Mesenchymal stem cell (in vitro differentiated cells and primary cell): Measurements from ENCODE around the gene AGAP1.

Experiments used
- DNase-seq: peaks from one replicate; pipeline ENCODE4 v3.0.0-alpha.2; 2013
- H2AFZ ChIP-seq: one replicate; pipeline ENCODE4 v1.6.1; 2013; ENCODE audit warnings: low read depth, mild to moderate bottlenecking, control low read depth, inconsistent platforms, low read length, moderate library complexity
- H2AK5ac ChIP-seq: 2 replicates; pipeline ENCODE4 v1.6.1; 2013; ENCODE audit warnings: low read length, moderate library complexity, mild to moderate bottlenecking, inconsistent platforms; ENCODE audit not compliant: severe bottlenecking
- H2BK120ac ChIP-seq: one replicate; pipeline ENCODE4 v1.6.1; 2013; ENCODE audit warnings: low read depth, mild to moderate bottlenecking, inconsistent platforms, low read length, moderate library complexity
- H2BK12ac ChIP-seq, 2 experiments: one replicate each; pipeline ENCODE4 v1.6.1; 2013; ENCODE audit warnings: inconsistent platforms in 2 of 2, low read length in 2 of 2, mild to moderate bottlenecking in 2 of 2, moderate library complexity in 2 of 2, control low read depth in 1 of 2
- H2BK15ac ChIP-seq: one replicate; pipeline ENCODE4 v1.6.1; 2013; ENCODE audit warnings: mild to moderate bottlenecking, low read depth, inconsistent platforms; ENCODE audit not compliant: poor library complexity, severe bottlenecking
- H2BK5ac ChIP-seq: 2 replicates; pipeline ENCODE4 v1.6.1; 2013; ENCODE audit warnings: low read depth, mild to moderate bottlenecking, low read length, control low read depth, inconsistent platforms; ENCODE audit not compliant: poor library complexity, severe bottlenecking
- H3K14ac ChIP-seq, 2 experiments: one replicate each; pipeline ENCODE4 v1.6.1; 2013; ENCODE audit warnings: inconsistent platforms in 2 of 2, low read length in 2 of 2, control low read depth in 1 of 2, mild to moderate bottlenecking in 1 of 2, moderate library complexity in 1 of 2
- H3K18ac ChIP-seq, 2 experiments: one replicate each; pipeline ENCODE4 v1.6.1; 2013; ENCODE audit warnings: inconsistent platforms in 2 of 2, low read length in 2 of 2, control low read depth in 1 of 2, low read depth in 1 of 2, mild to moderate bottlenecking in 1 of 2
- H3K23ac ChIP-seq, 2 experiments: one replicate each; pipeline ENCODE4 v1.6.1; 2013; ENCODE audit warnings: inconsistent platforms in 2 of 2, low read length in 2 of 2, mild to moderate bottlenecking in 2 of 2, moderate library complexity in 2 of 2, control low read depth in 1 of 2
- H3K27ac ChIP-seq: 2 replicates; pipeline ENCODE4 v1.5.1; 2013; ENCODE audit warnings: mild to moderate bottlenecking, moderate library complexity, low read length, control low read depth, inconsistent platforms; ENCODE audit not compliant: poor library complexity, severe bottlenecking
- H3K27me3 ChIP-seq, 2 experiments: 2 replicates each; pipeline versions ENCODE4 v1.6.1 to v1.7.0; 2013; ENCODE audit warnings: low read length in 2 of 2, mild to moderate bottlenecking in 2 of 2, moderate library complexity in 2 of 2, control low read depth in 1 of 2, inconsistent platforms in 1 of 2; ENCODE audit not compliant: control insufficient read depth in 1 of 2, insufficient read depth in 1 of 2
- H3K36me3 ChIP-seq, 2 experiments: 2 replicates each; pipeline versions ENCODE4 v1.6.1 to v1.7.0; 2013; ENCODE audit warnings: low read length in 2 of 2, control low read depth in 1 of 2, inconsistent platforms in 1 of 2, low read depth in 1 of 2, mild to moderate bottlenecking in 1 of 2; ENCODE audit not compliant: insufficient read depth in 2 of 2, control insufficient read depth in 1 of 2
- H3K4ac ChIP-seq, 2 experiments: one replicate each; pipeline ENCODE4 v1.6.1; 2013; ENCODE audit warnings: inconsistent platforms in 2 of 2, low read length in 2 of 2, mild to moderate bottlenecking in 2 of 2, moderate library complexity in 2 of 2, control low read depth in 1 of 2, low read depth in 1 of 2
- H3K4me1 ChIP-seq: 2 replicates; pipeline ENCODE4 v1.6.1; 2013; ENCODE audit warnings: low read depth, low read length, control low read depth; ENCODE audit not compliant: control insufficient read depth, insufficient read depth
- H3K4me2 ChIP-seq: 2 replicates; pipeline ENCODE4 v1.6.1; 2013; ENCODE audit warnings: low read length, mild to moderate bottlenecking, inconsistent platforms; ENCODE audit not compliant: poor library complexity, severe bottlenecking
- H3K4me3 ChIP-seq, 2 experiments: 2 replicates each; pipeline versions ENCODE4 v1.5.1 to v1.7.0; 2013; ENCODE audit warnings: low read length in 2 of 2, mild to moderate bottlenecking in 2 of 2, control low read depth in 1 of 2, low read depth in 1 of 2; ENCODE audit not compliant: insufficient read depth in 1 of 2
- H3K79me1 ChIP-seq: replicated peaks from 2 replicates; pipeline ENCODE4 v1.6.1; 2013; ENCODE audit warnings: mild to moderate bottlenecking, control low read depth, low read length, inconsistent platforms; ENCODE audit not compliant: poor library complexity, severe bottlenecking
- H3K9ac ChIP-seq: 2 replicates; pipeline ENCODE4 v1.7.0; 2013; ENCODE audit warnings: mild to moderate bottlenecking, low read length, moderate library complexity
- H3K9me3 ChIP-seq: 2 replicates; pipeline ENCODE4 v1.7.0; 2013; ENCODE audit warnings: mild to moderate bottlenecking, low read length; ENCODE audit not compliant: control insufficient read depth
- H4K8ac ChIP-seq: one replicate; pipeline ENCODE4 v1.6.1; 2013; ENCODE audit warnings: inconsistent platforms, mild to moderate bottlenecking, low read length, moderate library complexity
- H4K91ac ChIP-seq: one replicate; pipeline ENCODE4 v1.6.1; 2013; ENCODE audit warnings: mild to moderate bottlenecking, low read length, inconsistent platforms
- WGBS: methylation state at CpG from one replicate; pipeline ENCODE4 v1.1.7; 2013; ENCODE audit warnings: mixed read lengths; 5-methylcytosine and 5-hydroxymethylcytosine counted together

The AGAP1 gene

GRCh38 chr2:235583144-235583543 is 89.3 kb downstream of the AGAP1 start:
- no peak overlapping the region for H3K14ac ChIP-seq
- H2BK12ac ChIP-seq, result no peak overlapping the region
- H2BK120ac ChIP-seq, result no peak overlapping the region
- DNase-seq, result no peak
- H3K18ac ChIP-seq, result no peak overlapping the region
- H3K27ac ChIP-seq, result no peak overlapping the region
- no peaks in the 10 kb centered on the region for H3K27me3 ChIP-seq
- no peak overlapping the region for H3K9ac ChIP-seq
- no peak overlapping the region for H2BK15ac ChIP-seq
- H2BK5ac ChIP-seq, result no peak overlapping the region
- no peak overlapping the region for H3K4me3 ChIP-seq
- no peak overlapping the region for H3K4ac ChIP-seq
- H3K4me1 ChIP-seq, result peaks cover 8% of the 10 kb centered on the region
- H2AFZ ChIP-seq, result no peak overlapping the region
- H4K8ac ChIP-seq, result no peak overlapping the region
- peaks cover 0 to 4% of the 10 kb centered on the region in 2 experiments for H3K36me3 ChIP-seq
- H2AK5ac ChIP-seq, result peak overlapping the region; percentile 3
- no peak overlapping the region for H3K4me2 ChIP-seq
- H4K91ac ChIP-seq, result no peak overlapping the region
- peaks cover 54% of the 10 kb centered on the region for H3K79me1 ChIP-seq
- H3K23ac ChIP-seq, result no peak overlapping the region
- WGBS, result 100% methylated on average over 5 of the region's 6 CpGs
- H3K9me3 ChIP-seq, result no peaks in the 10 kb centered on the region

GRCh38 chr2:235583925-235584637 is 90.2 kb downstream of the AGAP1 start:
- H3K18ac ChIP-seq, result no peak overlapping the region
- peaks cover 58% of the 10 kb centered on the region for H3K79me1 ChIP-seq
- H3K27me3 ChIP-seq, result no peaks in the 10 kb centered on the region
- H4K8ac ChIP-seq, result no peak overlapping the region
- no peak overlapping the region for H2BK15ac ChIP-seq
- no peak overlapping the region for H3K9ac ChIP-seq
- no peak overlapping the region for H3K14ac ChIP-seq
- H3K4me2 ChIP-seq, result no peak overlapping the region
- WGBS, result 89% methylated on average over 8 of the region's 8 CpGs
- H3K4me1 ChIP-seq, result peaks cover 8% of the 10 kb centered on the region
- H3K4me3 ChIP-seq, result no peak overlapping the region
- no peak overlapping the region for H2BK12ac ChIP-seq
- H2BK5ac ChIP-seq, result no peak overlapping the region
- no peak for DNase-seq
- no peak overlapping the region for H2AFZ ChIP-seq
- H3K23ac ChIP-seq, result no peak overlapping the region
- no peak overlapping the region for H4K91ac ChIP-seq
- H3K4ac ChIP-seq, result no peak overlapping the region
- H3K27ac ChIP-seq, result no peak overlapping the region
- H3K9me3 ChIP-seq, result no peaks in the 10 kb centered on the region
- no peak overlapping the region for H2BK120ac ChIP-seq
- H3K36me3 ChIP-seq, result peaks cover 0 to 4% of the 10 kb centered on the region in 2 experiments
- H2AK5ac ChIP-seq, result no peak overlapping the region

GRCh38 chr2:235584638-235585007 is 90.8 kb downstream of the AGAP1 start:
- no peak overlapping the region for H2BK12ac ChIP-seq
- WGBS, result 87% methylated on average over 10 of the region's 10 CpGs
- H2BK120ac ChIP-seq, result no peak overlapping the region
- H3K27ac ChIP-seq, result no peak overlapping the region
- no peak overlapping the region for H3K4me2 ChIP-seq
- H3K36me3 ChIP-seq, result peaks cover 0 to 4% of the 10 kb centered on the region in 2 experiments
- H2BK15ac ChIP-seq, result no peak overlapping the region
- H3K27me3 ChIP-seq, result no peaks in the 10 kb centered on the region
- no peak overlapping the region for H2AK5ac ChIP-seq
- no peaks in the 10 kb centered on the region for H3K9me3 ChIP-seq
- peaks cover 8% of the 10 kb centered on the region for H3K4me1 ChIP-seq
- no peak for DNase-seq
- no peak overlapping the region for H4K91ac ChIP-seq
- no peak overlapping the region for H3K4ac ChIP-seq
- H4K8ac ChIP-seq, result no peak overlapping the region
- H2BK5ac ChIP-seq, result no peak overlapping the region
- H3K79me1 ChIP-seq, result peaks cover 58% of the 10 kb centered on the region
- H3K18ac ChIP-seq, result no peak overlapping the region
- no peak overlapping the region for H3K4me3 ChIP-seq
- no peak overlapping the region for H3K14ac ChIP-seq
- no peak overlapping the region for H3K23ac ChIP-seq
- H2AFZ ChIP-seq, result no peak overlapping the region
- H3K9ac ChIP-seq, result no peak overlapping the region

- DNase-seq, result no peak
- Histone ChIP-seq H3K36me3 (peaks cover 0 to 4% of the 10 kb centered on the region in 2 experiments), H3K27ac (no peak overlapping the region), H2AFZ (no peak overlapping the region), H2BK5ac (no peak overlapping the region), H2BK120ac (no peak overlapping the region), H3K14ac (no peak overlapping the region), H3K4ac (no peak overlapping the region), H2BK12ac (no peak overlapping the region), H2BK15ac (no peak overlapping the region), H3K4me2 (no peak overlapping the region), H3K23ac (no peak overlapping the region), H3K18ac (no peak overlapping the region), H3K4me1 (peaks cover 8% of the 10 kb centered on the region), H3K9ac (no peak overlapping the region), H3K79me1 (peaks cover 57% of the 10 kb centered on the region), H3K9me3 (no peaks in the 10 kb centered on the region), H4K8ac (no peak overlapping the region), H2AK5ac (no peak overlapping the region), H3K4me3 (no peak overlapping the region), H3K27me3 (no peaks in the 10 kb centered on the region), H4K91ac (no peak overlapping the region)
- 90% methylated on average over 9 of the region's 9 CpGs for WGBS
Observed at GRCh38 chr2:235587202-235587601, 93.4 kb downstream of the AGAP1 start.
